ENCODE data around the gene MUCL3. TPM values are rescaled to one million over a fixed set of nuclear protein-coding genes. Genes with fewer than 3 reads are reported as not detected.

Gene MUCL3
- polyA plus RNA-seq, 1 donor (not counting 4 experiments of a cell fraction or from before 2014, with no cell fraction given), result not detected

GRCh38 chr6:30963641-30964040 is 22.9 kb downstream of the MUCL3 start:
- no peak for TF ChIP-seq EZH2 (IDR thresholded peaks at IDR 0.05; ENCODE audit: low read length)
- TF ChIP-seq, protein P1, sequence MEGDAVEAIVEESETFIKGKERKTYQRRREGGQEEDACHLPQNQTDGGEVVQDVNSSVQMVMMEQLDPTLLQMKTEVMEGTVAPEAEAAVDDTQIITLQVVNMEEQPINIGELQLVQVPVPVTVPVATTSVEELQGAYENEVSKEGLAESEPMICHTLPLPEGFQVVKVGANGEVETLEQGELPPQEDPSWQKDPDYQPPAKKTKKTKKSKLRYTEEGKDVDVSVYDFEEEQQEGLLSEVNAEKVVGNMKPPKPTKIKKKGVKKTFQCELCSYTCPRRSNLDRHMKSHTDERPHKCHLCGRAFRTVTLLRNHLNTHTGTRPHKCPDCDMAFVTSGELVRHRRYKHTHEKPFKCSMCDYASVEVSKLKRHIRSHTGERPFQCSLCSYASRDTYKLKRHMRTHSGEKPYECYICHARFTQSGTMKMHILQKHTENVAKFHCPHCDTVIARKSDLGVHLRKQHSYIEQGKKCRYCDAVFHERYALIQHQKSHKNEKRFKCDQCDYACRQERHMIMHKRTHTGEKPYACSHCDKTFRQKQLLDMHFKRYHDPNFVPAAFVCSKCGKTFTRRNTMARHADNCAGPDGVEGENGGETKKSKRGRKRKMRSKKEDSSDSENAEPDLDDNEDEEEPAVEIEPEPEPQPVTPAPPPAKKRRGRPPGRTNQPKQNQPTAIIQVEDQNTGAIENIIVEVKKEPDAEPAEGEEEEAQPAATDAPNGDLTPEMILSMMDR (optimal IDR thresholded peaks at IDR 0.05 in 1 of 3, IDR thresholded peaks at IDR 0.05 in 1 of 3, conservative IDR thresholded peaks at IDR 0.05 in 1 of 3; ENCODE audit: extremely low read depth in 1 of 3, insufficient read depth in 2 of 3, low read length in 3 of 3), result no peak
- Histone ChIP-seq H3K9me1 (ENCODE audit: control insufficient read depth, extremely low read depth, insufficient read depth, low read length) (no peaks in the 10 kb centered on the region), H2AFZ (ENCODE audit: control insufficient read depth, low read length) (no peak overlapping the region), H3K4me3 (ENCODE audit: control insufficient read depth in 2 of 3, extremely low read depth in 1 of 3, insufficient read depth in 2 of 3, low read depth in 1 of 3, low read length in 3 of 3) (no peak overlapping the region), H3K4me2 (ENCODE audit: control insufficient read depth, extremely low read depth, insufficient read depth, low read depth, low read length) (no peak overlapping the region), H3K4me1 (ENCODE audit: control insufficient read depth, extremely low read depth, insufficient read depth, low read length) (peaks cover 5% of the 10 kb centered on the region), H3K9me3 (ENCODE audit: control insufficient read depth, low read depth, low read length) (no peaks in the 10 kb centered on the region), H4K20me1 (ENCODE audit: control insufficient read depth, extremely low read depth, insufficient read depth, low read length) (no peaks in the 10 kb centered on the region), H3K27ac (ENCODE audit: control insufficient read depth, insufficient read depth, low read length) (no peak overlapping the region), H3K36me3 (ENCODE audit: control insufficient read depth in 2 of 2, extremely low read depth in 1 of 2, insufficient read depth in 2 of 2, low read length in 2 of 2) (no peaks in the 10 kb centered on the region), H3K79me2 (ENCODE audit: control insufficient read depth, insufficient read depth, low read length) (no peaks in the 10 kb centered on the region), H3K27me3 (ENCODE audit: control insufficient read depth, extremely low read depth, insufficient read depth, low read length) (no peaks in the 10 kb centered on the region), H3K9ac (ENCODE audit: control insufficient read depth, extremely low read depth, insufficient read depth, low read length) (no peak overlapping the region)
- peak; percentile 81 for FAIRE-seq
- dilution Hi-C loops (cut with MboI; ENCODE audit: extremely low pct_ligation_motif_present, low sequenced_read_pairs), result no loop called here
- no peak for DNase-seq (ENCODE audit: low read depth, low spot score)

DNA sequence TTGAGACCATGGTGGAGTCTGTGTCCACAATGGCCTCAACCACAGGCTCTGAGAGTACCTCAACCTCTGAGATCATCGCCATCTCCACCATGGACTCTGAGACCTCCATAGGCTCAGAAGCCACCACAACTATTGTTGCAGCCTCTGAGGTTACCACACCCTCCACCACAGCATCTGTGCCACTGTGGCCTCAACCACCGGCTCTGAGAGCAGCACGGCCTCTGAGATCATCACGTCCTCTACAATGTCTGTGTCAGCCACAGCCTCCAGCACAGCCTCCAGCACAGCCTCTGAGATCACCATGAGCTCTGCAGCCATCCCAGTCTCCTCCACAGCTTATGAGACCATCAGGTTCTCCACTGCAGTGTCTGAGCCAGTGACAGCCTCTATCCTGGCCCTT is 23.3 kb downstream of the MUCL3 start:
- Histone ChIP-seq H3K4me3 (ENCODE audit: control insufficient read depth in 2 of 3, extremely low read depth in 1 of 3, insufficient read depth in 2 of 3, low read depth in 1 of 3, low read length in 3 of 3) (no peak overlapping the region), H3K9ac (ENCODE audit: control insufficient read depth, extremely low read depth, insufficient read depth, low read length) (no peak overlapping the region), H3K27me3 (ENCODE audit: control insufficient read depth, extremely low read depth, insufficient read depth, low read length) (no peaks in the 10 kb centered on the region), H3K79me2 (ENCODE audit: control insufficient read depth, insufficient read depth, low read length) (no peaks in the 10 kb centered on the region), H3K36me3 (ENCODE audit: control insufficient read depth in 2 of 2, extremely low read depth in 1 of 2, insufficient read depth in 2 of 2, low read length in 2 of 2) (no peaks in the 10 kb centered on the region), H3K4me1 (ENCODE audit: control insufficient read depth, extremely low read depth, insufficient read depth, low read length) (peaks cover 5% of the 10 kb centered on the region), H3K4me2 (ENCODE audit: control insufficient read depth, extremely low read depth, insufficient read depth, low read depth, low read length) (no peak overlapping the region), H2AFZ (ENCODE audit: control insufficient read depth, low read length) (no peak overlapping the region), H4K20me1 (ENCODE audit: control insufficient read depth, extremely low read depth, insufficient read depth, low read length) (no peaks in the 10 kb centered on the region), H3K9me1 (ENCODE audit: control insufficient read depth, extremely low read depth, insufficient read depth, low read length) (no peaks in the 10 kb centered on the region), H3K9me3 (ENCODE audit: control insufficient read depth, low read depth, low read length) (no peaks in the 10 kb centered on the region), H3K27ac (ENCODE audit: control insufficient read depth, insufficient read depth, low read length) (no peak overlapping the region)
- DNase-seq (ENCODE audit: low read depth, low spot score) (no peak), FAIRE-seq (no peak)
- TF ChIP-seq, protein P1 (optimal IDR thresholded peaks at IDR 0.05 in 1 of 3, IDR thresholded peaks at IDR 0.05 in 1 of 3, conservative IDR thresholded peaks at IDR 0.05 in 1 of 3; ENCODE audit: extremely low read depth in 1 of 3, insufficient read depth in 2 of 3, low read length in 3 of 3), result no peak
- TF ChIP-seq EZH2 (IDR thresholded peaks at IDR 0.05; ENCODE audit: low read length), result no peak
- dilution Hi-C loops (cut with MboI; ENCODE audit: extremely low pct_ligation_motif_present, low sequenced_read_pairs), result no loop called here

Data from keratinocyte (primary cell).